Adrenal gland (tissue), 5 donors: ENCODE results near the gene ACSM5.

ENCODE experiments used
- POLR2A ChIP-seq, 2 donors: fragments of 450-650 bp; IDR thresholded peaks; one replicate each; pipeline ENCODE4 v1.6.1; 2017; ENCODE audit warnings: antibody characterized with exemption in 2 of 2, mild to moderate bottlenecking in 2 of 2, moderate library complexity in 1 of 2
- TF ChIP-seq, protein P1 (sequence below), 6 experiments: fragments of 450-650 bp in 4 of 6; fragments of 200-600 bp in 2 of 6; sonication (generic) in 1 of 6; IDR thresholded peaks; 1 replicate in 5 of 6; 2 replicates in 1 of 6; pipeline versions ENCODE4 v1.5.1 to v1.8.0; 2016 to 2021; ENCODE audit warnings: antibody characterized with exemption in 6 of 6, mild to moderate bottlenecking in 2 of 6, moderate library complexity in 1 of 6
- donor health status: DM: no; HTN: no; CAD: no.

DNA sequence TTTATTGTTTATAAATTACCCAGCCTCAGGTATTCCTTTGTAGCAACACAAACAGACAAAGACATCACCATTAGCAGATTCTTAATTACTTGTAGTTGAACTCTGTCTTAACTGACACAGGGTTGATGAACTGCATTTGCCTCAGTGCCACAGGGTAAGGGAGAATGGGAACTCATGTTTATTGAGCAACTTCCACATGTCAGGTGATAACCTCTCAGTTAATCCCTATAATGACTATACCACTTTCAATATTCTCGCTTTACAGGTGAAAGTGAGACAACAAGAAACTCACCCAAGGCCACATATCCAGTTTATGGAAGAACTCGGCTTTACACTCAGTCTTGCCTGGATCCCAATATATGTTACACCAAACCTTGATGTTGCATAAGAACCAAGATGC lies 13.4 kb upstream of the ACSM5 start:
- TF ChIP-seq, protein P1, sequence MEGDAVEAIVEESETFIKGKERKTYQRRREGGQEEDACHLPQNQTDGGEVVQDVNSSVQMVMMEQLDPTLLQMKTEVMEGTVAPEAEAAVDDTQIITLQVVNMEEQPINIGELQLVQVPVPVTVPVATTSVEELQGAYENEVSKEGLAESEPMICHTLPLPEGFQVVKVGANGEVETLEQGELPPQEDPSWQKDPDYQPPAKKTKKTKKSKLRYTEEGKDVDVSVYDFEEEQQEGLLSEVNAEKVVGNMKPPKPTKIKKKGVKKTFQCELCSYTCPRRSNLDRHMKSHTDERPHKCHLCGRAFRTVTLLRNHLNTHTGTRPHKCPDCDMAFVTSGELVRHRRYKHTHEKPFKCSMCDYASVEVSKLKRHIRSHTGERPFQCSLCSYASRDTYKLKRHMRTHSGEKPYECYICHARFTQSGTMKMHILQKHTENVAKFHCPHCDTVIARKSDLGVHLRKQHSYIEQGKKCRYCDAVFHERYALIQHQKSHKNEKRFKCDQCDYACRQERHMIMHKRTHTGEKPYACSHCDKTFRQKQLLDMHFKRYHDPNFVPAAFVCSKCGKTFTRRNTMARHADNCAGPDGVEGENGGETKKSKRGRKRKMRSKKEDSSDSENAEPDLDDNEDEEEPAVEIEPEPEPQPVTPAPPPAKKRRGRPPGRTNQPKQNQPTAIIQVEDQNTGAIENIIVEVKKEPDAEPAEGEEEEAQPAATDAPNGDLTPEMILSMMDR (IDR thresholded peaks at IDR 0.05): no peak
- TF ChIP-seq POLR2A (IDR thresholded peaks at IDR 0.05): no peak
